Effector memory CD4-positive, alpha-beta T cell (primary cell): ENCODE measurements around the gene PPM1L.

Source experiments
- DNase-seq, 3 donors: peaks; one replicate each; pipeline ENCODE4 v3.0.0-alpha.2; 2020
- H3K27ac ChIP-seq: 2 replicates; pipeline ENCODE4 v1.7.0; 2013; ENCODE audit warnings: mild to moderate bottlenecking, low read length, moderate library complexity; ENCODE audit not compliant: insufficient read depth, poor library complexity, severe bottlenecking
- H3K27me3 ChIP-seq: replicated peaks from 2 replicates; pipeline ENCODE4 v1.7.0; 2013; ENCODE audit warnings: mild to moderate bottlenecking, low read length; ENCODE audit not compliant: insufficient read depth, control insufficient read depth, poor library complexity, severe bottlenecking
- H3K36me3 ChIP-seq: 2 replicates; pipeline ENCODE4 v1.7.0; 2013; ENCODE audit warnings: mild to moderate bottlenecking, low read length, moderate library complexity; ENCODE audit not compliant: control insufficient read depth, insufficient read depth
- H3K4me1 ChIP-seq: 2 replicates; pipeline ENCODE4 v1.7.0; 2013; ENCODE audit warnings: low read length, mild to moderate bottlenecking; ENCODE audit not compliant: control insufficient read depth, insufficient read depth, poor library complexity, severe bottlenecking
- H3K4me3 ChIP-seq: 2 replicates; pipeline ENCODE4 v1.7.0; 2013; ENCODE audit warnings: low read length, low read depth, mild to moderate bottlenecking; ENCODE audit not compliant: insufficient read depth, poor library complexity, severe bottlenecking
- H3K9me3 ChIP-seq: 2 replicates; pipeline ENCODE4 v1.7.0; 2013; ENCODE audit warnings: mild to moderate bottlenecking, low read length, moderate library complexity; ENCODE audit not compliant: control insufficient read depth

Gene PPM1L

GRCh38 chr3:160935413-160936095 is 179.5 kb downstream of the PPM1L start:
- no peak overlapping the region for H3K27ac ChIP-seq
- no peak overlapping the region for H3K4me3 ChIP-seq
- DNase-seq: no peak
- no peaks in the 10 kb centered on the region for H3K36me3 ChIP-seq
- no peaks in the 10 kb centered on the region for H3K27me3 ChIP-seq
- no peaks in the 10 kb centered on the region for H3K9me3 ChIP-seq
- no peaks in the 10 kb centered on the region for H3K4me1 ChIP-seq

GRCh38 chr3:160941885-160942494 is 186.0 kb downstream of the PPM1L start:
- no peaks in the 10 kb centered on the region for H3K4me1 ChIP-seq
- DNase-seq: peak; percentile 12 to 51 (median 23)
- no peaks in the 10 kb centered on the region for H3K9me3 ChIP-seq
- no peak overlapping the region for H3K27ac ChIP-seq
- no peaks in the 10 kb centered on the region for H3K36me3 ChIP-seq
- H3K27me3 ChIP-seq: no peaks in the 10 kb centered on the region
- no peak overlapping the region for H3K4me3 ChIP-seq

- Histone ChIP-seq H3K4me3 (no peak overlapping the region), H3K27me3 (no peaks in the 10 kb centered on the region), H3K36me3 (no peaks in the 10 kb centered on the region), H3K27ac (no peak overlapping the region), H3K9me3 (no peaks in the 10 kb centered on the region), H3K4me1 (no peaks in the 10 kb centered on the region)
- DNase-seq: no peak
Measured at GRCh38 chr3:160943996-160944395, 188.0 kb downstream of the PPM1L start.

- H3K27ac ChIP-seq: no peak overlapping the region
- H3K9me3 ChIP-seq: no peaks in the 10 kb centered on the region
- no peaks in the 10 kb centered on the region for H3K4me1 ChIP-seq
- DNase-seq: no peak
- H3K36me3 ChIP-seq: no peaks in the 10 kb centered on the region
- no peaks in the 10 kb centered on the region for H3K27me3 ChIP-seq
- H3K4me3 ChIP-seq: no peak overlapping the region
Measured at GRCh38 chr3:160945336-160945735, 189.3 kb downstream of the PPM1L start.

- Histone ChIP-seq H3K27ac (no peak overlapping the region), H3K27me3 (no peaks in the 10 kb centered on the region), H3K9me3 (no peaks in the 10 kb centered on the region), H3K36me3 (no peaks in the 10 kb centered on the region), H3K4me3 (no peak overlapping the region), H3K4me1 (no peaks in the 10 kb centered on the region)
- no peak for DNase-seq
Measured at GRCh38 chr3:160948273-160948672, 192.2 kb downstream of the PPM1L start.

GRCh38 chr3:160949460-160949859 is 193.4 kb downstream of the PPM1L start:
- Histone ChIP-seq H3K27me3 (no peaks in the 10 kb centered on the region), H3K4me1 (no peaks in the 10 kb centered on the region), H3K27ac (no peak overlapping the region), H3K9me3 (no peaks in the 10 kb centered on the region), H3K4me3 (no peak overlapping the region), H3K36me3 (no peaks in the 10 kb centered on the region)
- DNase-seq: no peak

GRCh38 chr3:160950542-160950941 is 194.5 kb downstream of the PPM1L start:
- Histone ChIP-seq H3K27ac (no peak overlapping the region), H3K27me3 (no peaks in the 10 kb centered on the region), H3K36me3 (no peaks in the 10 kb centered on the region), H3K9me3 (no peaks in the 10 kb centered on the region), H3K4me1 (no peaks in the 10 kb centered on the region), H3K4me3 (no peak overlapping the region)
- DNase-seq: no peak

GRCh38 chr3:160950954-160951353 is 194.9 kb downstream of the PPM1L start:
- Histone ChIP-seq H3K27me3 (no peaks in the 10 kb centered on the region), H3K4me1 (no peaks in the 10 kb centered on the region), H3K36me3 (no peaks in the 10 kb centered on the region), H3K27ac (no peak overlapping the region), H3K9me3 (no peaks in the 10 kb centered on the region), H3K4me3 (no peak overlapping the region)
- no peak for DNase-seq

GRCh38 chr3:160951642-160952487 is 195.8 kb downstream of the PPM1L start:
- DNase-seq: no peak

GRCh38 chr3:160953686-160954085 is 197.7 kb downstream of the PPM1L start:
- Histone ChIP-seq H3K4me3 (no peak overlapping the region), H3K9me3 (no peaks in the 10 kb centered on the region), H3K4me1 (no peaks in the 10 kb centered on the region), H3K27me3 (no peaks in the 10 kb centered on the region), H3K27ac (no peak overlapping the region), H3K36me3 (no peaks in the 10 kb centered on the region)
- DNase-seq: no peak

More at GRCh38 chr3:160951642-160952487, 195.8 kb downstream of the PPM1L start:
- H3K4me3 ChIP-seq: no peak overlapping the region
- H3K27me3 ChIP-seq: no peaks in the 10 kb centered on the region
- H3K9me3 ChIP-seq: no peaks in the 10 kb centered on the region
- H3K27ac ChIP-seq: no peak overlapping the region
- no peaks in the 10 kb centered on the region for H3K4me1 ChIP-seq
- no peaks in the 10 kb centered on the region for H3K36me3 ChIP-seq
